ENCODE measurements around the gene TIMM8A. TPM values are rescaled to one million over a fixed set of nuclear protein-coding genes. Genes with fewer than 3 reads are reported as not detected.

TIMM8A gene
- total and polyA plus RNA-seq, 4 donors: 6.1 to 21.4 (median 13.8) TPM

DNA sequence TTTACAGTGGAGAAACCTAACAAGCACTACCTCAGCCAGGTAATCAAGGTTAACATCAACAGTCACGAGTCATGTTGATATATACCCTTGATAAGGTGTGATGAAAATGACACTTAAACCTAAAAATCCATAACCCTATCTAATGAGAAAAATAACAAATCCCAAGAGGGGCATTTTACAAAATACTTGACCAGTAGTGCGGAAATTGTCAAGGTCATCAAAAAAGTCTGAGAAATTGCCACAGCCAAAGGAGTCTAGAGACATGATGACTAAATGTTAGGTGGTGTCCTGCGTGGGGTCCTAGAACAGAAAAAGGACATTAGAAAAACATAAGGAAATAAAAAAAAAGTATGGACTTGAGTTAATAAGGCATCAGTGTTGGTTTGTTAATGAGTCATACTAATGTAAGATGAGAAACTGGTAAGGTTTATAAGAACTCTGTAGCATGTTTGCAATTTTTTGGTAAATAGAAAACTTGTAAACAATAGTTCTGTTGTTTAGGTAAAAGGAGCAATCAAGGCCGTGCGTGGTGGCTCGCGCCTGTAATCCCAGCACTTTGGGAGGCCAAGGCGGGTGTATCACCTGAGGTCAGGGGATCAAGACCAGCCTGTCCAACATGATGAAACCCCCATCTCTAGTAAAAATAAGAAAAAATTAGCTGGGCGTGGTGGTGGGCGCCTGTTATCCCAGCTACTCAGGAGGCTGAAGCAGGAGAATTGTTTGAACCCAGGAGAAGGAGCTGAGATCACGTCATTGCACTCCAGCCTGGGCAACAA is 45.2 kb upstream of the TIMM8A start:
- WGBS: 89% methylated on average over 11 of the region's 11 CpGs

DNA sequence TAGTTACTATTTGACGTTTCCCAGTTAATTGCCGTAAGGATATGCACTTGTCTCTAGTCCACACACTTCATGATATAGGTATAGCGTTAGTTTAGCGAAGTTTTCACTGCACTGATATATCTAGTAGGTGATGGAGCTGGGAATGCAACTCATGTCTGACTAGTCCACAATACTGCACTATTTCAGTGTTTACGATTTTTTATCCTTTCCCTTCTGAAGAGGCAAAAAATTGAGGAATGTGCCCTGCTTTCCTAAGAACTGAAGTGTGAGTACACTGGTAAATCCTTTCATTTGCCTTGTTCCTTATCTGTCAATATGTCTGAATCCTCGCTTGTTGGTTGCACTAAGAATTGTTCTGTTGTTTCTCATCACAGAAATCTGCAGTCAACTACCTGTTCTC is 43.3 kb upstream of the TIMM8A start:
- no peak for DNase-seq (ENCODE audit: low spot score)
- no peak overlapping the region for H3K27ac ChIP-seq (ENCODE audit: low read depth in 1 of 2, low read length in 2 of 2)
- H3K4me1 ChIP-seq (ENCODE audit: control insufficient read depth in 4 of 4, insufficient read depth in 4 of 4, low read length in 3 of 4): peaks cover 0 to 5% (median 2%) of the 10 kb centered on the region in 4 donors
- 65% methylated on average over 6 of the region's 6 CpGs for WGBS
- peaks cover 0 to 6% (median 4%) of the 10 kb centered on the region in 4 donors for H3K36me3 ChIP-seq (ENCODE audit: control insufficient read depth in 4 of 4, insufficient read depth in 3 of 4, low read depth in 1 of 4, low read length in 3 of 4)
- no peak for TF ChIP-seq NR2F2 (IDR thresholded peaks at IDR 0.05)
- no peak for TF ChIP-seq ZBTB33 (IDR thresholded peaks at IDR 0.05)
- no peak for TF ChIP-seq EGR1 (IDR thresholded peaks at IDR 0.05; ENCODE audit: low read depth in 2 of 2)
- TF ChIP-seq CTCF (IDR thresholded peaks at IDR 0.05; ENCODE audit: low read depth, low read length, missing input control): no peak
- TF ChIP-seq ATF3 (IDR thresholded peaks at IDR 0.05): no peak
- TF ChIP-seq TAF1 (conservative IDR thresholded peaks at IDR 0.05): no peak
- TF ChIP-seq, protein P1, sequence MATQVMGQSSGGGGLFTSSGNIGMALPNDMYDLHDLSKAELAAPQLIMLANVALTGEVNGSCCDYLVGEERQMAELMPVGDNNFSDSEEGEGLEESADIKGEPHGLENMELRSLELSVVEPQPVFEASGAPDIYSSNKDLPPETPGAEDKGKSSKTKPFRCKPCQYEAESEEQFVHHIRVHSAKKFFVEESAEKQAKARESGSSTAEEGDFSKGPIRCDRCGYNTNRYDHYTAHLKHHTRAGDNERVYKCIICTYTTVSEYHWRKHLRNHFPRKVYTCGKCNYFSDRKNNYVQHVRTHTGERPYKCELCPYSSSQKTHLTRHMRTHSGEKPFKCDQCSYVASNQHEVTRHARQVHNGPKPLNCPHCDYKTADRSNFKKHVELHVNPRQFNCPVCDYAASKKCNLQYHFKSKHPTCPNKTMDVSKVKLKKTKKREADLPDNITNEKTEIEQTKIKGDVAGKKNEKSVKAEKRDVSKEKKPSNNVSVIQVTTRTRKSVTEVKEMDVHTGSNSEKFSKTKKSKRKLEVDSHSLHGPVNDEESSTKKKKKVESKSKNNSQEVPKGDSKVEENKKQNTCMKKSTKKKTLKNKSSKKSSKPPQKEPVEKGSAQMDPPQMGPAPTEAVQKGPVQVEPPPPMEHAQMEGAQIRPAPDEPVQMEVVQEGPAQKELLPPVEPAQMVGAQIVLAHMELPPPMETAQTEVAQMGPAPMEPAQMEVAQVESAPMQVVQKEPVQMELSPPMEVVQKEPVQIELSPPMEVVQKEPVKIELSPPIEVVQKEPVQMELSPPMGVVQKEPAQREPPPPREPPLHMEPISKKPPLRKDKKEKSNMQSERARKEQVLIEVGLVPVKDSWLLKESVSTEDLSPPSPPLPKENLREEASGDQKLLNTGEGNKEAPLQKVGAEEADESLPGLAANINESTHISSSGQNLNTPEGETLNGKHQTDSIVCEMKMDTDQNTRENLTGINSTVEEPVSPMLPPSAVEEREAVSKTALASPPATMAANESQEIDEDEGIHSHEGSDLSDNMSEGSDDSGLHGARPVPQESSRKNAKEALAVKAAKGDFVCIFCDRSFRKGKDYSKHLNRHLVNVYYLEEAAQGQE (IDR thresholded peaks at IDR 0.05): no peak
- TF ChIP-seq, protein P2, sequence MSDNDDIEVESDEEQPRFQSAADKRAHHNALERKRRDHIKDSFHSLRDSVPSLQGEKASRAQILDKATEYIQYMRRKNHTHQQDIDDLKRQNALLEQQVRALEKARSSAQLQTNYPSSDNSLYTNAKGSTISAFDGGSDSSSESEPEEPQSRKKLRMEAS (IDR thresholded peaks at IDR 0.05): no peak
- no peak for TF ChIP-seq GABPA (IDR thresholded peaks at IDR 0.05 in 1 of 2, conservative IDR thresholded peaks at IDR 0.05 in 1 of 2)
- no peak for TF ChIP-seq FOXA1 (IDR thresholded peaks at IDR 0.05)
- no peak for TF ChIP-seq HNF4G (IDR thresholded peaks at IDR 0.05)
- TF ChIP-seq YY1 (IDR thresholded peaks at IDR 0.05): no peak
- no peak for TF ChIP-seq HNF4A (conservative IDR thresholded peaks at IDR 0.05)
- TF ChIP-seq RAD21 (IDR thresholded peaks at IDR 0.05): no peak
- no peak for TF ChIP-seq FOXA2 (IDR thresholded peaks at IDR 0.05)
- H3K9ac ChIP-seq (ENCODE audit: low read depth in 1 of 2, low read length in 2 of 2): peak overlapping the region in 1 of 2 donors; percentile 8
- H3K9me3 ChIP-seq (ENCODE audit: control insufficient read depth in 4 of 4, low read length in 3 of 4): no peaks in the 10 kb centered on the region
- H3K27me3 ChIP-seq (ENCODE audit: control insufficient read depth in 4 of 4, insufficient read depth in 4 of 4, low read length in 3 of 4): no peaks in the 10 kb centered on the region
- H3K4me3 ChIP-seq (ENCODE audit: low read depth in 1 of 3, low read length in 3 of 3): peak overlapping the region in 2 of 3 donors; percentile 57 to 89

More for the DNA sequence above, 45.2 kb upstream of the TIMM8A start:
- Histone ChIP-seq H3K9ac (ENCODE audit: low read depth in 1 of 2, low read length in 2 of 2) (no peak overlapping the region), H3K36me3 (ENCODE audit: control insufficient read depth in 4 of 4, insufficient read depth in 3 of 4, low read depth in 1 of 4, low read length in 3 of 4) (peaks cover 0 to 6% (median 4%) of the 10 kb centered on the region in 4 donors), H3K4me3 (ENCODE audit: low read depth in 1 of 3, low read length in 3 of 3) (no peak overlapping the region), H3K9me3 (ENCODE audit: control insufficient read depth in 4 of 4, low read length in 3 of 4) (no peaks in the 10 kb centered on the region), H3K4me1 (ENCODE audit: control insufficient read depth in 4 of 4, insufficient read depth in 4 of 4, low read length in 3 of 4) (peaks cover 0 to 5% (median 2%) of the 10 kb centered on the region in 4 donors), H3K27me3 (ENCODE audit: control insufficient read depth in 4 of 4, insufficient read depth in 4 of 4, low read length in 3 of 4) (no peaks in the 10 kb centered on the region), H3K27ac (ENCODE audit: low read depth in 1 of 2, low read length in 2 of 2) (no peak overlapping the region)
- no peak for DNase-seq (ENCODE audit: low spot score)
- TF ChIP-seq RXRA (IDR thresholded peaks at IDR 0.05) (no peak), EGR1 (IDR thresholded peaks at IDR 0.05; ENCODE audit: low read depth in 2 of 2) (no peak), YY1 (IDR thresholded peaks at IDR 0.05) (no peak)

All from liver (tissue), 9 donors.